ENCODE data around the gene NDST3. TPM values are rescaled to one million over a fixed set of nuclear protein-coding genes. Genes with fewer than 3 reads are reported as not detected.

Gene NDST3
- polyA plus RNA-seq, 1 donor (not counting 4 experiments of a cell fraction or from before 2014, with no cell fraction given), result not detected

DNA sequence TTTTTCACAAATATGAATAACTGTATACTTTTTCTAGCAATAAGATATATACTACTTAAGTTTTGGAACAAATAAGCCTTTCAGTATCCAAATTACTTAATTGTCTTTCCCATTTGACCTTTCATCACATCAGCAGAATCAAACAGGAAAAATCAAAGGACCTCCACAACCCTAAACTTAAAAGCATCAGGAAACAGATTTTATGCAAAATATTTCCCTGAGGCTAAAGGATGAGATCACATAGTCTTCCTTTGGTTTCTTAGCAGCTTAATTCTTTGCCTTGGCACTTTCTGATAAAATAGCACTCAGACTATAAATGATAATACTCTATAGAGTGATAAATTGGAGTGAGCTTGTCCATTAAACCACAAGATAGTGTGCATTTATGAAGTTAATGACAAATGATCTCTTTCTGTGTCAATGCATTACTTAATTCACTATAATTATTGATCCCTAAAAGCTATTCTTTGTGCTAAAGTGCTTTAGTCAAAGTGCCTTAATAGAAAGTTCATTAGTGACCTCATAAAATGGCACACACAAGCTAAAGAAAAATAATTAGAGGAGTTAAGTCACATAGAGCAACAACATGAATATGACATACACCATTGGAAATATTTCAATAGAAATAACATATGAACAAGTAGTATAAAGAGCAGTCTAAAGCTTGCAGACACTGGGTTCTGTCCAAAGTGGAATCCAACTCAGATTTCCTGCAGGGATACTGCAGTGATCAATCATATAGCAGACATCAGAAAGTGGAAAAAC, 15.7 kb upstream of the NDST3 start:
- Histone ChIP-seq H4K20me1 (ENCODE audit: control insufficient read depth, extremely low read depth, insufficient read depth, low read length) (no peaks in the 10 kb centered on the region), H3K4me2 (ENCODE audit: control insufficient read depth, extremely low read depth, insufficient read depth, low read depth, low read length) (no peak overlapping the region), H3K9ac (ENCODE audit: control insufficient read depth, extremely low read depth, insufficient read depth, low read length) (no peak overlapping the region), H3K9me3 (ENCODE audit: control insufficient read depth, low read depth, low read length) (no peaks in the 10 kb centered on the region), H3K4me1 (ENCODE audit: control insufficient read depth, extremely low read depth, insufficient read depth, low read length) (no peaks in the 10 kb centered on the region), H3K36me3 (ENCODE audit: control insufficient read depth in 2 of 2, extremely low read depth in 1 of 2, insufficient read depth in 2 of 2, low read length in 2 of 2) (no peaks in the 10 kb centered on the region), H3K79me2 (ENCODE audit: control insufficient read depth, insufficient read depth, low read length) (no peaks in the 10 kb centered on the region), H3K27me3 (ENCODE audit: control insufficient read depth, extremely low read depth, insufficient read depth, low read length) (no peaks in the 10 kb centered on the region), H2AFZ (ENCODE audit: control insufficient read depth, low read length) (no peak overlapping the region), H3K4me3 (ENCODE audit: control insufficient read depth in 2 of 3, extremely low read depth in 1 of 3, insufficient read depth in 2 of 3, low read depth in 1 of 3, low read length in 3 of 3) (no peak overlapping the region), H3K27ac (ENCODE audit: control insufficient read depth, insufficient read depth, low read length) (no peak overlapping the region), H3K9me1 (ENCODE audit: control insufficient read depth, extremely low read depth, insufficient read depth, low read length) (no peaks in the 10 kb centered on the region)
- FAIRE-seq (no peak), DNase-seq (ENCODE audit: low read depth, low spot score) (no peak)
- dilution Hi-C loops (cut with MboI; ENCODE audit: extremely low pct_ligation_motif_present, low sequenced_read_pairs), result no loop called here
- TF ChIP-seq EZH2 (IDR thresholded peaks at IDR 0.05; ENCODE audit: low read length) (no peak), CTCF (optimal IDR thresholded peaks at IDR 0.05 in 1 of 3, IDR thresholded peaks at IDR 0.05 in 1 of 3, conservative IDR thresholded peaks at IDR 0.05 in 1 of 3; ENCODE audit: extremely low read depth in 1 of 3, insufficient read depth in 2 of 3, low read length in 3 of 3) (no peak)

DNA sequence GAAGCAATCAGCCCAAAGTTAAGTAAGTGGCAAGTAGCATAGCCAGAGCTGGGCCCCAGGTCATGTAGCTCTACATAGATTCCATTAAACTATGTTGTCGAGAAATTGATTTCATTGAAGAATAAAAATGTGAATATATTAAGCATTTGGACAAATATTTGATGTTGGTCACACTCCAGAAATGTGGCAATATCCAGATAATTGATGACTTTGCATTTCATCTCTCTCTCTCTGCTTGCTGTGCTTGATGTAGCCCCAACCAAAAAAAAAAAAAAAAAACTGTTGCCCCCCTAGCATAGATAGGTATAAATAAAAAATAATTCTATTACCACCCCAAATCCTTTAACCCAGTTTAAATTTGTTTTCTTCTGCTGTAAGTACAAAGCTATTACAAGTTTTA, 7.5 kb upstream of the NDST3 start:
- no peaks in the 10 kb centered on the region for H3K79me2 ChIP-seq (ENCODE audit: control insufficient read depth, insufficient read depth, low read length)
- no peak for TF ChIP-seq CTCF (optimal IDR thresholded peaks at IDR 0.05 in 1 of 3, IDR thresholded peaks at IDR 0.05 in 1 of 3, conservative IDR thresholded peaks at IDR 0.05 in 1 of 3; ENCODE audit: extremely low read depth in 1 of 3, insufficient read depth in 2 of 3, low read length in 3 of 3)
- TF ChIP-seq EZH2 (IDR thresholded peaks at IDR 0.05; ENCODE audit: low read length), result no peak
- H4K20me1 ChIP-seq (ENCODE audit: control insufficient read depth, extremely low read depth, insufficient read depth, low read length), result no peaks in the 10 kb centered on the region
- H3K9me1 ChIP-seq (ENCODE audit: control insufficient read depth, extremely low read depth, insufficient read depth, low read length), result no peaks in the 10 kb centered on the region
- H3K27ac ChIP-seq (ENCODE audit: control insufficient read depth, insufficient read depth, low read length), result no peak overlapping the region
- H3K4me1 ChIP-seq (ENCODE audit: control insufficient read depth, extremely low read depth, insufficient read depth, low read length), result no peaks in the 10 kb centered on the region
- H3K4me3 ChIP-seq (ENCODE audit: control insufficient read depth in 2 of 3, extremely low read depth in 1 of 3, insufficient read depth in 2 of 3, low read depth in 1 of 3, low read length in 3 of 3), result no peak overlapping the region
- H3K9ac ChIP-seq (ENCODE audit: control insufficient read depth, extremely low read depth, insufficient read depth, low read length), result no peak overlapping the region
- no peaks in the 10 kb centered on the region for H3K27me3 ChIP-seq (ENCODE audit: control insufficient read depth, extremely low read depth, insufficient read depth, low read length)
- dilution Hi-C loops (cut with MboI; ENCODE audit: extremely low pct_ligation_motif_present, low sequenced_read_pairs), result no loop called here
- no peaks in the 10 kb centered on the region for H3K36me3 ChIP-seq (ENCODE audit: control insufficient read depth in 2 of 2, extremely low read depth in 1 of 2, insufficient read depth in 2 of 2, low read length in 2 of 2)
- no peak overlapping the region for H3K4me2 ChIP-seq (ENCODE audit: control insufficient read depth, extremely low read depth, insufficient read depth, low read depth, low read length)
- H2AFZ ChIP-seq (ENCODE audit: control insufficient read depth, low read length), result no peak overlapping the region
- no peak for FAIRE-seq
- H3K9me3 ChIP-seq (ENCODE audit: control insufficient read depth, low read depth, low read length), result no peaks in the 10 kb centered on the region
- no peak for DNase-seq (ENCODE audit: low read depth, low spot score)
